ENCODE data around the gene NIPSNAP2.
"Not testable (repeated sequence)": the region's sequence is repeated elsewhere in the genome, so short reads cannot be mapped to it uniquely, and the experiment has no call there.

DNA sequence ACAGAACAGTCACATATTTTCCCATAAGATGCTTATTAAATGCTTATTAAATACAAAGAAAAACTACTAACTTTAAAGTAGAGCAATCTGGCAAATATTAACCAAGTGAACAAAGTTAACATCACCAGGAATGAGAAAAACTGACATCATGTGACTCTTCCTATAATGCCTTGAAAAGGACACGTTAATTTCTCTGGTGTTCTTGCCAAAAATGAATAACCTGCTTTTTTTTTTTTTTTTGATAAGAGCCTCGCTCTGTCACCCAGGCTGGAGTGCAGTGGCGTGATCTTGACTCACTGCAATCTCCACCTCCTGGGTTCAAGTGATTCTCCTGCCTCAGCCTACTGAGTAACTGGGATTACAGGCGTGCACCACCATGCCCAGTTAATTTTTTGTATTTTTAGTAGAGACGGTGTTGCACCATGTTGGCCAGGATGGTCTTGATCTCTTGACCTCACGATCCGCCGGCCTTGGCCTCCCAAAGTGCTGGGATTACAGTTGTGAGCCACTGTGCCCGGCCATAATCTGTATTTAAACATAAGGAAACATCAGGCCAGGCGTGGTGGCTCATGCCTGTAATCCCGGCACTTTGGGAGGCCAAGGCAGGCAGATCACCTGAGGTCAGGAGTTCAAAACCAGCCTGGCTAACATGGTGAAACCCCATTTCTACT lies 83.2 kb downstream of the NIPSNAP2 start:
- TF ChIP-seq, protein P1, sequence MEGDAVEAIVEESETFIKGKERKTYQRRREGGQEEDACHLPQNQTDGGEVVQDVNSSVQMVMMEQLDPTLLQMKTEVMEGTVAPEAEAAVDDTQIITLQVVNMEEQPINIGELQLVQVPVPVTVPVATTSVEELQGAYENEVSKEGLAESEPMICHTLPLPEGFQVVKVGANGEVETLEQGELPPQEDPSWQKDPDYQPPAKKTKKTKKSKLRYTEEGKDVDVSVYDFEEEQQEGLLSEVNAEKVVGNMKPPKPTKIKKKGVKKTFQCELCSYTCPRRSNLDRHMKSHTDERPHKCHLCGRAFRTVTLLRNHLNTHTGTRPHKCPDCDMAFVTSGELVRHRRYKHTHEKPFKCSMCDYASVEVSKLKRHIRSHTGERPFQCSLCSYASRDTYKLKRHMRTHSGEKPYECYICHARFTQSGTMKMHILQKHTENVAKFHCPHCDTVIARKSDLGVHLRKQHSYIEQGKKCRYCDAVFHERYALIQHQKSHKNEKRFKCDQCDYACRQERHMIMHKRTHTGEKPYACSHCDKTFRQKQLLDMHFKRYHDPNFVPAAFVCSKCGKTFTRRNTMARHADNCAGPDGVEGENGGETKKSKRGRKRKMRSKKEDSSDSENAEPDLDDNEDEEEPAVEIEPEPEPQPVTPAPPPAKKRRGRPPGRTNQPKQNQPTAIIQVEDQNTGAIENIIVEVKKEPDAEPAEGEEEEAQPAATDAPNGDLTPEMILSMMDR (conservative IDR thresholded peaks at IDR 0.05; ENCODE audit: low read depth, low read length) = not testable (repeated sequence)
- not testable (repeated sequence) for TF ChIP-seq EZH2 (IDR thresholded peaks at IDR 0.05; ENCODE audit: borderline replicate concordance, low read depth, low read length, poor library complexity, severe bottlenecking)

All from A673 (cell line).